H9 (cell line): ENCODE results near the gene THSD7B. TPM values are rescaled to one million over a fixed set of nuclear protein-coding genes. Genes with fewer than 3 reads are reported as not detected.

Source experiments
- DNase-seq: peaks from one replicate; pipeline ENCODE4 v3.0.0-alpha.2; 2017
- H2AFZ ChIP-seq: one replicate; pipeline ENCODE4 v1.6.1; 2013; ENCODE audit warnings: mild to moderate bottlenecking, low read length, control low read depth, moderate library complexity
- H2AK5ac ChIP-seq: 2 replicates; pipeline ENCODE4 v1.6.1; 2013; ENCODE audit warnings: low read length, control low read depth, mixed read lengths; ENCODE audit not compliant: insufficient read length
- H2BK120ac ChIP-seq: one replicate; pipeline ENCODE4 v1.6.1; 2013; ENCODE audit warnings: low read depth, mild to moderate bottlenecking, low read length, control low read depth, inconsistent platforms; ENCODE audit not compliant: poor library complexity, severe bottlenecking
- H2BK12ac ChIP-seq: 2 replicates; pipeline ENCODE4 v1.6.1; 2013; ENCODE audit warnings: low read length, control low read depth, mixed read lengths, low read depth; ENCODE audit not compliant: insufficient read length
- H2BK15ac ChIP-seq: 2 replicates; pipeline ENCODE4 v1.6.1; 2013; ENCODE audit warnings: low read depth, low read length, control low read depth
- H2BK20ac ChIP-seq: one replicate; pipeline ENCODE4 v1.6.1; 2013; ENCODE audit warnings: low read depth, mild to moderate bottlenecking, low read length, control low read depth, inconsistent platforms; ENCODE audit not compliant: poor library complexity, severe bottlenecking
- H2BK5ac ChIP-seq: 2 replicates; pipeline ENCODE4 v1.6.1; 2013; ENCODE audit warnings: low read length, control low read depth, mixed read lengths; ENCODE audit not compliant: insufficient read length
- H3K14ac ChIP-seq: 2 replicates; pipeline ENCODE4 v1.6.1; 2013; ENCODE audit warnings: low read length, control low read depth; ENCODE audit not compliant: insufficient read depth
- H3K18ac ChIP-seq: 2 replicates; pipeline ENCODE4 v1.6.1; 2013; ENCODE audit warnings: low read depth, mild to moderate bottlenecking, mixed read lengths, low read length, control low read depth; ENCODE audit not compliant: insufficient read length
- H3K23ac ChIP-seq: 2 replicates; pipeline ENCODE4 v1.6.1; 2013; ENCODE audit warnings: low read length, control low read depth, mixed read lengths, low read depth; ENCODE audit not compliant: insufficient read length
- H3K23me2 ChIP-seq: 2 replicates; pipeline ENCODE4 v1.6.1; 2013; ENCODE audit warnings: low read depth, mild to moderate bottlenecking, mixed read lengths, low read length, control low read depth; ENCODE audit not compliant: insufficient read length, poor library complexity, severe bottlenecking
- H3K27ac ChIP-seq: 2 replicates; pipeline ENCODE4 v1.5.1; 2013; ENCODE audit warnings: low read length, control low read depth, mixed read lengths, low read depth; ENCODE audit not compliant: insufficient read length
- H3K27me3 ChIP-seq: 2 replicates; pipeline ENCODE4 v1.6.1; 2013; ENCODE audit warnings: low read length, control low read depth, inconsistent platforms; ENCODE audit not compliant: insufficient read depth
- H3K4ac ChIP-seq: 2 replicates; pipeline ENCODE4 v1.6.1; 2013; ENCODE audit warnings: low read depth, mild to moderate bottlenecking, control low read depth, inconsistent platforms, low read length, moderate library complexity
- H3K4me1 ChIP-seq: 2 replicates; pipeline ENCODE4 v1.6.1; 2013; ENCODE audit warnings: low read length, control low read depth, inconsistent platforms; ENCODE audit not compliant: insufficient read depth
- H3K4me2 ChIP-seq: 2 replicates; pipeline ENCODE4 v1.6.1; 2013; ENCODE audit warnings: low read length, control low read depth, mixed read lengths; ENCODE audit not compliant: insufficient read length, insufficient read depth
- H3K56ac ChIP-seq: 2 replicates; pipeline ENCODE4 v1.6.1; 2013; ENCODE audit warnings: low read depth, mild to moderate bottlenecking, mixed read lengths, low read length, control low read depth; ENCODE audit not compliant: insufficient read length
- H3K79me1 ChIP-seq: 2 replicates; pipeline ENCODE4 v1.6.1; 2013; ENCODE audit warnings: low read depth, mild to moderate bottlenecking, moderate library complexity, low read length, control low read depth, inconsistent platforms; ENCODE audit not compliant: insufficient read depth, poor library complexity, severe bottlenecking
- H3K79me2 ChIP-seq: 2 replicates; pipeline ENCODE4 v1.6.1; 2013; ENCODE audit warnings: low read length, control low read depth, inconsistent platforms; ENCODE audit not compliant: insufficient read depth
- H3K9ac ChIP-seq: 2 replicates; pipeline ENCODE4 v1.6.1; 2013; ENCODE audit warnings: low read length, control low read depth, mixed read lengths; ENCODE audit not compliant: insufficient read length; ENCODE audit errors: extremely low read depth
- H3K9me3 ChIP-seq: one replicate; pipeline ENCODE4 v1.6.1; 2013; ENCODE audit warnings: low read depth, low read length, inconsistent platforms; ENCODE audit not compliant: control insufficient read depth
- H3T11ph ChIP-seq: one replicate; pipeline ENCODE4 v1.6.1; 2013; ENCODE audit warnings: mild to moderate bottlenecking, low read length, control low read depth, inconsistent platforms
- H4K20me1 ChIP-seq: one replicate; pipeline ENCODE4 v1.6.1; 2013; ENCODE audit not compliant: control insufficient read depth, insufficient read length, insufficient read depth
- H4K5ac ChIP-seq: 2 replicates; pipeline ENCODE4 v1.6.1; 2013; ENCODE audit warnings: low read depth, mild to moderate bottlenecking, mixed read lengths, low read length, control low read depth; ENCODE audit not compliant: insufficient read length
- H4K8ac ChIP-seq: replicated peaks from 2 replicates; pipeline ENCODE4 v1.6.1; 2013; ENCODE audit warnings: low read length, control low read depth, mixed read lengths, low read depth; ENCODE audit not compliant: insufficient read length
- H4K91ac ChIP-seq: 2 replicates; pipeline ENCODE4 v1.6.1; 2013; ENCODE audit warnings: low read depth, mild to moderate bottlenecking, moderate library complexity, mixed read lengths, low read length, control low read depth; ENCODE audit not compliant: insufficient read length
- H3K27ac Mint-ChIP-seq, 3 experiments: 2 replicates in 2 of 3; 3 replicates in 1 of 3; pipeline ENCODE4 v1.8.0; 2020 to 2021; ENCODE audit warnings: mixed read lengths in 3 of 3, mild to moderate bottlenecking in 1 of 3, moderate library complexity in 1 of 3
- H3K27me3 Mint-ChIP-seq: 2 replicates; pipeline ENCODE4 v1.8.0; 2021; ENCODE audit warnings: low read depth, mild to moderate bottlenecking, moderate library complexity, mixed read lengths
- H3K36me3 Mint-ChIP-seq, 3 experiments: 2 replicates in 2 of 3; 3 replicates in 1 of 3; pipeline ENCODE4 v1.8.0; 2020 to 2021; ENCODE audit warnings: low read depth in 3 of 3, mixed read lengths in 3 of 3; ENCODE audit not compliant: insufficient read depth in 1 of 3
- H3K4me1 Mint-ChIP-seq, 2 experiments: 2 replicates each; pipeline ENCODE4 v1.8.0; 2020; ENCODE audit warnings: mixed read lengths in 2 of 2
- H3K4me3 Mint-ChIP-seq, 2 experiments: 2 replicates in 1 of 2; 3 replicates in 1 of 2; pipeline ENCODE4 v1.8.0; 2020 to 2021; ENCODE audit warnings: mild to moderate bottlenecking in 2 of 2, mixed read lengths in 2 of 2, moderate library complexity in 1 of 2
- H3K9me3 Mint-ChIP-seq, 2 experiments: 2 replicates in 1 of 2; 3 replicates in 1 of 2; pipeline ENCODE4 v1.8.0; 2020; ENCODE audit warnings: mild to moderate bottlenecking in 2 of 2, mixed read lengths in 2 of 2, moderate library complexity in 1 of 2
- CTCF ChIP-seq: fragments of 200-600 bp; sonication (generic); conservative IDR thresholded peaks from 3 replicates; pipeline ENCODE4 v1.8.0; 2021; ENCODE audit warnings: antibody characterized with exemption, mild to moderate bottlenecking
- WGBS: extraction: QIAGEN DNeasy Blood & Tissue Kit; methylation state at CpG from one replicate; pipeline ENCODE4 v1.1.7; 2013; ENCODE audit warnings: missing lambda C conversion rate, low lambda C conversion rate, mixed read lengths; ENCODE audit not compliant: insufficient read length; ENCODE audit errors: extremely low coverage; 5-methylcytosine and 5-hydroxymethylcytosine counted together
- total RNA-seq: library from RNA; stranded (reverse); gene quantifications from 2 replicates; pipeline ENCODE4 v1.2.1, GENCODE V29; 2021

Gene THSD7B
- total RNA-seq, 1 experiment from 2014 or later = 0.85 TPM

GRCh38 chr2:137151731-137152130 is 386.4 kb downstream of the THSD7B start:
- Histone ChIP-seq H3K27ac (no peak overlapping the region), H2BK20ac (no peak overlapping the region), H2BK12ac (no peak overlapping the region), H3K14ac (no peak overlapping the region), H3K79me2 (no peaks in the 10 kb centered on the region), H2BK120ac (no peak overlapping the region), H3K4ac (no peak overlapping the region), H3K23ac (no peak overlapping the region), H4K8ac (no peak overlapping the region), H3K27me3 (no peaks in the 10 kb centered on the region), H4K20me1 (no peaks in the 10 kb centered on the region), H4K91ac (no peak overlapping the region), H3K56ac (no peak overlapping the region), H2BK5ac (no peak overlapping the region), H2AFZ (no peak overlapping the region), H2AK5ac (no peak overlapping the region), H3K4me1 (no peaks in the 10 kb centered on the region), H4K5ac (no peak overlapping the region), H3K79me1 (no peaks in the 10 kb centered on the region), H3K9me3 (no peaks in the 10 kb centered on the region), H3K18ac (no peak overlapping the region), H2BK15ac (no peak overlapping the region), H3K9ac (no peak overlapping the region), H3K4me2 (no peak overlapping the region), H3T11ph (no peak overlapping the region), H3K23me2 (no peaks in the 10 kb centered on the region)
- DNase-seq = no peak
- Mint-ChIP-seq H3K4me1 (no peaks in the 10 kb centered on the region), H3K4me3 (no peak overlapping the region), H3K27me3 (no peaks in the 10 kb centered on the region), H3K36me3 (peaks cover 5 to 13% (median 9%) of the 10 kb centered on the region in 3 experiments), H3K27ac (no peak overlapping the region), H3K9me3 (peaks cover 11 to 14% of the 10 kb centered on the region in 2 experiments)
- no peak for TF ChIP-seq CTCF
- no CpG with 5 or more reads among the region's 2 CpGs for WGBS
